SH-SY5Y (cell line): ENCODE measurements around the gene CHRNG.

ENCODE experiments used
- GATA2 ChIP-seq: IDR thresholded peaks from 2 replicates; pipeline ENCODE4 v1.6.1; 2011; ENCODE audit warnings: mild to moderate bottlenecking, low read depth, low read length
- GATA3 ChIP-seq: IDR thresholded peaks from 2 replicates; pipeline ENCODE4 v1.6.1; 2011; ENCODE audit warnings: low read depth, mild to moderate bottlenecking, low read length, moderate library complexity

CHRNG gene, protein sequence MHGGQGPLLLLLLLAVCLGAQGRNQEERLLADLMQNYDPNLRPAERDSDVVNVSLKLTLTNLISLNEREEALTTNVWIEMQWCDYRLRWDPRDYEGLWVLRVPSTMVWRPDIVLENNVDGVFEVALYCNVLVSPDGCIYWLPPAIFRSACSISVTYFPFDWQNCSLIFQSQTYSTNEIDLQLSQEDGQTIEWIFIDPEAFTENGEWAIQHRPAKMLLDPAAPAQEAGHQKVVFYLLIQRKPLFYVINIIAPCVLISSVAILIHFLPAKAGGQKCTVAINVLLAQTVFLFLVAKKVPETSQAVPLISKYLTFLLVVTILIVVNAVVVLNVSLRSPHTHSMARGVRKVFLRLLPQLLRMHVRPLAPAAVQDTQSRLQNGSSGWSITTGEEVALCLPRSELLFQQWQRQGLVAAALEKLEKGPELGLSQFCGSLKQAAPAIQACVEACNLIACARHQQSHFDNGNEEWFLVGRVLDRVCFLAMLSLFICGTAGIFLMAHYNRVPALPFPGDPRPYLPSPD

DNA sequence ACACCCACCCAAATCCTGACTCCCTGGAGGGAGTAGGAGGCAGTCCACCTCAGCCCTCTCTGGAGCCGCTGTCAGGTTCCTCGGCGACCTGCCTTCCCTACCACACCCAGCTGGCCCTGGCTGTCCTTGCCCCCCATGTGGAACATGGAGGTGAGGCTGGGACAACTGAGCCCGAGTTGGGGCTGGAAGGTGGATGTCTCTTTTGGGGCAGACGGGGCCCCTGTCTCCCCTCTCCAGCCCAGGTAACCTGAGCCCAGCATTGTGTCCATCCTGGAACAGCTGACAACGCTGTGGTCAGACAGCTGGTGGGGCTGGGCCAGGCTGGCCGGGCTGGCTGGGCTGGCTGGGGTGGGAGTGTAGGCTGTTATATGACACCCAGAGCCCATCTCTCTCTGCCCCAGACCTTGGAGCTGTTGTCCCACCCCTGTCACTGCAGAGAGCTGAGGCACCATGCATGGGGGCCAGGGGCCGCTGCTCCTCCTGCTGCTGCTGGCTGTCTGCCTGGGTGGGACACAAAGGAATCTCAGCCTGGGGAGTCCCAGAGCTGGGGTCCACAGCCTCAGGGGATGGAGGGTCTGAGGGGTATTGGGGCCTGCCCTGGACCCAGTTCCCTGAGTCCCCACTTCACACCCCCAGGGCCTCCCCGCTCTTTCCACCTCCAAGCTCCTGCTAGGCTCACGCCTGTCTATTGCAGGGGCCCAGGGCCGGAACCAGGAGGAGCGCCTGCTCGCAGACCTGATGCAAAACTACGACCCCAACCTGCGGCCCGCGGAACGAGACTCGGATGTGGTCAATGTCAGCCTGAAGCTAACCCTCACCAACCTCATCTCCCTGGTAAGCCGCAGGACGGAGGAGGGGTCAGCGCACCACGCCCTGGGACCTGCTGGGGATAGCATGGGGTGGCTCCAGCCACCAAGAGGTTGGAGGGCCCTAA, at the start of gene CHRNG:
CHRNG (plus strand) TSS at position 395 of the 934 bp plus-strand sequence; CDS start at position 451, 56 bp downstream.
- TF ChIP-seq GATA3 (no peak), GATA2 (no peak)

DNA sequence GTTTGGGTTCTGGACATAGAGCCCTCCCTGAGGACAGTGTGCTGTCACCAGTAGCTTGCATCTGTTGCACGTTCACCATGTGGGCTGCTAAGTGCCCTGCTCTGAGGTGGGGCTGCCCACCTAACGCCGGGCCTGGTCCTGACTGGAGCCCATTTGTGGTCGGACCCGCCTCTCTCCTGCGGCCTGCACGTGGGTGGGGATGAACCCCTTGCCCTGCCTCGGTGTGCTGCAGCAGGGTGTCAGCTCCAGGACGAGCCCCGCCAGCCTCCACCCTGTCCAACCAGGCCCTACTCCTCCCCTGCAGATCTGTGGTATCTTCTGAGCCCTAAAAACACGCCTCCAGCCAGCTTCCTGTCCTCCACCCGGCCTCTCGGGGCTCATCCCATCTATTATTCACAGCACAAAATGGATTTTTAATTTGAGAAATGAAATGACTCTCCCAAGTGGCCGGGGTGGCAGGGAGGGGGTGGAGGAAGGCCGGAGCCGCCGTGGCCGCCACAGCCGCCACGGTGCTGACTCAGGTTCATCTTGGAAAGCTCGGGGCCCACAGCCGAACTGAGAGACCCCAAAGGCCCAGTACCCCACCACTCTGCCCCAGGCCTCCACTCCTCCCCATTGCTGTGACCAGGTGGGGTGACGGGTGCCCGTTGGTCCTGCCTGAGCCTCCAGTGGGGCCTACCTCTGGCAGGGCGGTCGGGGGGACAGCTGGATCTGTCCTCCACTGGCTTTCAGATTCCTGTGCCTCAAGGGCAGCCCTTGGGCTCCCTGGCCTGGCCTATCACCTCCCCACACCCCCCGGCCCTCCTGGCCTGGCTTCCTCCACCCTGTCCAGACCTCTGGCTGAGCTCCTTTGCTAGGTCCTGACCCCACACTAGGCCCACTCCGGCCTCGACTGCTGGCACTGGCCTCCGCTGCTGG, 49.0 kb upstream of the CHRNG start:
- TF ChIP-seq GATA2 (no peak), GATA3 (no peak)

DNA sequence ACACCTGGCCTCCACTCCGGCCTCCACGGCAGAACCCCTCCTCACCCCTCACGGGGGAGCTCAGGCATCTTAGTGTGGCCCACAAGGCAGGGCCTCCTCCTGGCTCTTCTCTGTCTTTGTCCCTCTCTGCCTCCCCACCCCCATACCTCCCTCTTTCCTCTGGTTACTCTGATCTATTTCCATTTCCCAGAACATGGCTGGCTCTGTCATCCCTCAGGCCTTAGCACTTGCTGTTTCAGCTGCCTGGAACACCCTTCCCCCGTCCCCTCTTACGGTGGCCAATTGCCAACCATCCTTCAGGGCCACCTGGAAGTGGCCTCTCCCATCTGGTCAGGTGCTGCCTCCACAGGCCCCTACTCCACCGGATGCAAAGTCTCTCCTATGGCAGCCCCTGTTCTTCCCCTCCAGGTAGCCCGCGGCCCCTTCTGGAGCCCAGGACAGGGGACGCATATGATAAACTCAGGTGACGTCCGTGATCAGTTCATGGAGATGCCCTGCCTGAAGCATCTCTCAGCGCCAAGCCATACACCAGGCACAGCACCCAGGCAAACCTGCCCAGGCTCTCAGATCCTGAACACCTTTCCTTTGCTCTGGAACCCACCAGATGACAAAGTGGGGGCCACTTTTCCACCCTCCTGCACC, 48.2 kb upstream of the CHRNG start:
- no peak for TF ChIP-seq GATA2
- TF ChIP-seq GATA3: no peak

DNA sequence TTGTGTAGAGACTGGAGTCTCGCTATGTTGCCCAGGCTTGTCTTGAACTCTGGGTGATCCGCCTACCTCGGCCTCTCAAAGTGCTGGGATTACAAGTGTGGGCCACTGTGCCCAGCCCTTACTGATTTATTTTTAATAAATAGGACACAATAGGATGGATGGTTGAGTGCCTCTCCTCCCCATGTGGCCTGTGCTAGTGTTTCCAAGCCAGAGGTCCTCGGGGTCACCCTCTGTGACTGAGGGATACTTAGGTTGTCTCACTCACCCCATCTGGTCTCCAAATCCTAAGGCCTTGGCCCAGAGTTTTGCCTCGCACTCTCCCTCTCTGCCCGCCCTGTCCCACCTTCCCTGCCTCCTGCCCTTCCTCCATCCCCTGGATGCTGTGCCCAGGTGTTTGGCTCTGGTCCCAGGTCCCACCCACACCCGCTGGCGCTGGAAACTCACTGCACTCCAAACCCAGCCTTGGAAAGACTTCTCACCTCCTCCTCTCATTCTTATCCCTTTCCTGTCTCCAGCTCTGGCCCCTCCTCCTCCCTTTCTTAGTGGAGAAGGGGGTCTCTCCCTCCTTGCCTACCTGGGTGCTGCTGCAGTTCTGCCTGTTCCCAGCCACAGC, 47.1 kb upstream of the CHRNG start:
- TF ChIP-seq GATA2 (no peak), GATA3 (no peak)

DNA sequence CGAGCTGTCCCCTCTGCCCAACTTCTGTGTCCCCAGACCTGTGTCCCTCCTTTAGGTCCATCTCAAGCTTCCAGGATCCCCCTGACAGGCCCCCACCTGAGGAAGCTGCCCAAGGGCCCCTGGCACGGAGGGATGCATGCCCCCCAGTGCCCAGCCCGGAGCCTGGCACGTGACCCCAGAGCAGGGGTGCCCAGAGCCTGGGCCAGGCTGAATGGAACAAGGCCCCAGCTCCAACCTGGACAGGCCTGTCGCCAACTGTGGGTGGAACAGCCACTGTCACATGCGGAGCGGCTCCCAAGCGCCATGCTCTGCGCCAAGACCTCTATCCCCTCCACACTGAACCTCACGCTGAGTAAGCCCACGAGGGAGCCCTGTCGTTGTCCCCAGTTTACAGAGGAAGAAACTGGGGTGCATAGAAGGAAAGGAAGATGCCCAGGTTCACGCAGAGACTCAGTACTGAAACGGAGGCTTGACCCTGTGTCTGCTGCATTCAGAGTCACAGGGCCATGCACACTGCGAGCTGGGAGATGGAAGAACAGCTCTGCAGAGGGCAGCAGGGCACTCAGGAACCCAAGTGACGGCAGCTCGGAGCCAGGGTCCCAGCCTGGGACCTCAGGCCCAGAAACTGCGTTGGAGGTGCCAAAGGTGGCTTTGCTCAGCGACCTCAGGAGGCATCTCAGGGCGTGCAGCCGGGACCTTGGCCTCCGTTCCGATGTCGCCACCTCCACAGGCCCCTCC, 46.4 kb upstream of the CHRNG start:
- TF ChIP-seq GATA2: no peak
- TF ChIP-seq GATA3: no peak

DNA sequence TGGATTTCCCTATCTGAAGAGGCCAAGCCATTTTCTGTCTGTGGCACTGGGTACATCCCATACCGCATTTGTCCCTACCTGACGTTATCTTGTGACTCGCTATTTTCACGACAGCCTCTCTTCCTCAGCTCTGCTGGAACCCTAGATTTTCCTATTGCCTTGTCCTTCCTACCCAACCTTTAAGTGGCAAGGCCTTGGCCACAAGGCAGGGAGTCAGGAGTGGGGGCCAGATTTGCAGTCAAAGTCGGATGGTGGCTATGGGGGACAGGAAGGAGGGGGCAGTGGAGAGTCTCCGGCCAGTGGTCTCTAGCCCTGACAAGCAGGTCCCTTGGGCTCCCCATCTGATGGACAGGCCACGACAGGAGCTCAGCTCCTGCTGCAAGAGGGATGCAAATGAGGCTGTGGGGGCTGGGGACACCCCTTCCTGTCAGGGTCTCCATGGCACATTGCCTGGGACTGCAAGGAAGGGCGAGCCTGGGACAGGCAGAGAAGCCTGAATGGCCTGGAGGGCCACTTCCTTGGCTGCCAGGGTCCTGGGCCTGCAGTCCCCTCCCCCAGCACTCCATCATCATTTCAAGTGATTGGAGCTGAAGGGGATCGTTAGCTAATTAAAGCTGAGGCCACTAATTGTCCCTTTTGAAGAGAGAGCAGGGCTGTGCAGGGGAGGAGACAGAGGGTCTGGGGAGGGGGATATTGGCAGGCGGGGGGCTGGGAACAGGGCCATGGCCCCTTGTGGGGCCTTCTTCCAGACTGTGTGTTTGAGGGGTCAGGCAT, 45.6 kb upstream of the CHRNG start:
- TF ChIP-seq GATA3 (no peak), GATA2 (no peak)

DNA sequence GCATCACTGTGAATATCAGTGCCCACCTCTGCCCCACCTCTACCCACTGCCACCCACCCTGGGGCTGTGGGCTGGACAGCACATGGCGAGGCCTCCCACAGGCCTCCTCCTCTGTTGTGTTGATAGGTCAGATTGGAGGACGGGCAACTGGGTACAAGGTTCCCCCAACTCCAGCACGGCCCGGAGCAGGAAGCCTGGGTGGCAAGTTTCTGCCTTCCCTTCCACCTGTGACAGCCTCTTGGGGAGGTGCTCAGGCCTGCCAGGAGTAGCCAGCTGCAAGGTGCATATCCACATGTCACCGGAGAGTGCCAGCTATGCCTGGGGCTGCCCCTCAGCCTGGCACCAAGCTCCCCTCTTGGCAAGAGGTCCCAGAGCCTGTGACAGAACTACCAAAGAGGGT, 45.0 kb upstream of the CHRNG start:
- TF ChIP-seq GATA2 (no peak), GATA3 (no peak)

DNA sequence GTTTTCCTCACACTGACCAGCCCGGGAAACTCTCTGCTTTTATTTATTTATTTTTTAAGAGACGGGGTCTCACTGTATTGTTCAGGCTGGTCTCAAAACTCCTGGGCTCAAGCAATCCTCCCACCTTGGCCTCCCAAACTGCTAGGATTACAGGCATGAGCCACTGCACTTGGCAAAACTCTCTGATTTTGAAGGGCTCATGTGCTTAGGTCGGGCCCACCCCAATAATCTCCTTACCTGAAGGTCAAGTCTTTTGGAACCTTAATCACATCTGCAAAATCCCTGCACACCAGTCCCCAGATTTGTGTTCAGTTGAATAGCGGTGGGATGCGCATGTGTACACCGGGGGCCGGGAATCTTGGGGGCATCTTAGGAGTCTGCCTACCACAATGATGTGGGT, 44.2 kb upstream of the CHRNG start:
- TF ChIP-seq GATA2: no peak
- TF ChIP-seq GATA3: no peak

DNA sequence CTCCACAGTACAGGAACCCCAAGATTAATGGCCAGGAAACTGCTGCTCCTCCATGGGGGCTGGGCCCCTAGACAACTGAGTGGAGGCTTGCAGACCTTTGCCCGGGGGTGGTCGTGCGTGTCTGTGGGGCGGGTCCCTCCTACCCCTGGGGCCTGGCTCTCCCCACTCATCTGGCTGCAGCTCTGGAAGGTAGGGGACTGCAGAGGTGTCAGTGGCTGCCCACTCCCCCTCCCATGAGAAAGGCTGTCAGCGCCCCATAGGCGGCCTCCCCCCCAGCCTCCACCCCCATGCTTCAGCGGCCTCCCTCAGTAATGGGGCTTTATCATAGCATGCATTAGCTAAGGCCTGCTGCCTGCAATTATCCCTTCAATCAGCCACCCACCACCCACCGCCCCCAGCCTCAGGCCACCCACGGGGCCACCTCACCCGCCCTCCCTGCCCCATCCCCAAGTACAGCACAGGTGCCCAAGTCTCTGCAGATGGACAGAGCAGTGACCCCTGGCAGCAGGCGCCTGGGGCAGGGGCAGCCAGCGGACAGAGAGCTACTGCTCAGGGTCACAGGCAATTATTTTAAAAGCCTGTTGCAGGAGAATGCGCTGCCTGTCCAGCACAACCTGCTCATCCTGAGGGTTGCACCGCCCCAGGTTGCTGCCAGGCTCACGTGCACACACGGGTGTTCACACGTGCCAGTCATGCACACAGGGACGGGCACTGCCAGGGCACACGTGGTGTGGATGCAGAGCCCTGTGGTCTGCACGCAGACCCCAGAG, 42.8 kb upstream of the CHRNG start:
- TF ChIP-seq GATA2 (no peak), GATA3 (no peak)

DNA sequence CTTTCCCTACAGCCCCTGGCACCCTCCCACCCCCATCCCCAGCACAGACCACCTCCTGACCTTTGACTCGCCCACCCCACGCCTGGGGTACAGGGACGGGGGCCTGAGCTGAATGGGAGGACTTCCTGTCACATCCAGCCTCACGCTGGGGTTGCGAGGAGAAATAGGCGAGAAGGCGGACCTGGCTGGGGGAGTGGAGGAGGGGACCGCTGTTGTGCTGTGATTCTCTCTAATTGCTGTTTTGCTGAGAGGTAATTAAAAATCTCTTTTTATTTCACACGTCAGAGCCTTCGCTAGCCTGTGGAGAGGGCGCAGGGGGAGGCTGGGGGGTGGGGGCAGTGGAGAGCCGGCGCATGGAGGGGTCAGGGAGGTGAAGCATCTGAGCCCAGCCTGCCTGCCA, 42.1 kb upstream of the CHRNG start:
- TF ChIP-seq GATA3 (no peak), GATA2 (no peak)

DNA sequence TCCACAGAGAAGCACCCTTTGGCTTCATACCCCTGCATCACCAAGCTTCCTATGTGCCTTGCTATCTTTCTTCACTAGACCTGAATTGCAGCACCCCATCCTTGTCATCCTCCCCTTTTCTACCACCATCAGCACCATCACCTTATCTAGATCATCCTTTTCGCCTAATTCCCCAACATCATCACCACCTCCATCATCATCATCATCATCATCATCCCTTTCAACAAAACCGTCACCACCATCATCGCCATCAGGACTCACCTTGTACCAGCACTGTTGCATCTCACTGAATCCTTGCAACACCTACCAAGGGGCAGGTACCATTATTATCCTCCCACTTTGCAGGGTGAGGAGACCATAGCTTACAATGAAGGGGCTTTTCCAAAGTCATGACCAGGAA, 41.0 kb upstream of the CHRNG start:
- TF ChIP-seq GATA3 (no peak), GATA2 (no peak)
